ENCODE results near the gene TBC1D24.

TBC1D24 gene

DNA sequence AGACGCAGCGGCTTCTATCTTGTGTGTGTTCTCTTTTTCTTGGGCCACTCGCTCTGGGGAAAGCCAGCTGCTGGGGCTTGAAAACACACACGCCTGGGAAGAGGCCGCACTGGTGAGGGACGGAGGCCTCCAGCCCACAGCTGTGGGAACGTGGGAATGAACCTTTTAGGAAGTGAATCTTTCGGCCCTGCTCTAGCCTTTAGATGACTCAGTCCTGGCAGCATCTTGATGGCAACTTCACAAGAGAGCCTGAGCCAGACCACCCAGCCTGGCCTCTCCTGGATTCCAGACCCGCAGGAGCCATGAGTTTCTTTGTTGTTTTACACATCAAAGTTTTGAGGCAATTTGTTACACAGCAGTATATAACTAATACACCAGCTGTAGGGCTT lies 60.7 kb downstream of the TBC1D24 start:
- ATAC-seq: no peak
- TF ChIP-seq OSR1 (CRISPR knock-in tag; IDR thresholded peaks at IDR 0.05) (no peak), ZFP3 (CRISPR knock-in tag; IDR thresholded peaks at IDR 0.05) (no peak), ISL1 (CRISPR knock-in tag; IDR thresholded peaks at IDR 0.05) (no peak), GLIS3 (CRISPR knock-in tag; IDR thresholded peaks at IDR 0.05) (no peak), RARB (CRISPR knock-in tag; IDR thresholded peaks at IDR 0.05) (no peak), PPARA (CRISPR knock-in tag; IDR thresholded peaks at IDR 0.05; ENCODE audit: borderline replicate concordance) (no peak), ESRRG (CRISPR knock-in tag; IDR thresholded peaks at IDR 0.05) (no peak), TCF4 (CRISPR knock-in tag; IDR thresholded peaks at IDR 0.05; ENCODE audit: borderline replicate concordance) (no peak), SNAI2 (CRISPR knock-in tag; IDR thresholded peaks at IDR 0.05) (no peak), BACH2 (CRISPR knock-in tag; IDR thresholded peaks at IDR 0.05; ENCODE audit: borderline replicate concordance) (no peak), ARNTL (CRISPR knock-in tag; IDR thresholded peaks at IDR 0.05; ENCODE audit: borderline replicate concordance, low read depth) (no peak), ZNF565 (CRISPR knock-in tag; conservative IDR thresholded peaks at IDR 0.05; ENCODE audit: low read depth) (no peak), ZFP30 (CRISPR knock-in tag; IDR thresholded peaks at IDR 0.05) (no peak), ZNF70 (CRISPR knock-in tag; IDR thresholded peaks at IDR 0.05) (no peak), ZNF8 (CRISPR knock-in tag; IDR thresholded peaks at IDR 0.05) (no peak), CSRNP3 (CRISPR knock-in tag; IDR thresholded peaks at IDR 0.05) (no peak)
- TF ChIP-seq, protein P1, sequence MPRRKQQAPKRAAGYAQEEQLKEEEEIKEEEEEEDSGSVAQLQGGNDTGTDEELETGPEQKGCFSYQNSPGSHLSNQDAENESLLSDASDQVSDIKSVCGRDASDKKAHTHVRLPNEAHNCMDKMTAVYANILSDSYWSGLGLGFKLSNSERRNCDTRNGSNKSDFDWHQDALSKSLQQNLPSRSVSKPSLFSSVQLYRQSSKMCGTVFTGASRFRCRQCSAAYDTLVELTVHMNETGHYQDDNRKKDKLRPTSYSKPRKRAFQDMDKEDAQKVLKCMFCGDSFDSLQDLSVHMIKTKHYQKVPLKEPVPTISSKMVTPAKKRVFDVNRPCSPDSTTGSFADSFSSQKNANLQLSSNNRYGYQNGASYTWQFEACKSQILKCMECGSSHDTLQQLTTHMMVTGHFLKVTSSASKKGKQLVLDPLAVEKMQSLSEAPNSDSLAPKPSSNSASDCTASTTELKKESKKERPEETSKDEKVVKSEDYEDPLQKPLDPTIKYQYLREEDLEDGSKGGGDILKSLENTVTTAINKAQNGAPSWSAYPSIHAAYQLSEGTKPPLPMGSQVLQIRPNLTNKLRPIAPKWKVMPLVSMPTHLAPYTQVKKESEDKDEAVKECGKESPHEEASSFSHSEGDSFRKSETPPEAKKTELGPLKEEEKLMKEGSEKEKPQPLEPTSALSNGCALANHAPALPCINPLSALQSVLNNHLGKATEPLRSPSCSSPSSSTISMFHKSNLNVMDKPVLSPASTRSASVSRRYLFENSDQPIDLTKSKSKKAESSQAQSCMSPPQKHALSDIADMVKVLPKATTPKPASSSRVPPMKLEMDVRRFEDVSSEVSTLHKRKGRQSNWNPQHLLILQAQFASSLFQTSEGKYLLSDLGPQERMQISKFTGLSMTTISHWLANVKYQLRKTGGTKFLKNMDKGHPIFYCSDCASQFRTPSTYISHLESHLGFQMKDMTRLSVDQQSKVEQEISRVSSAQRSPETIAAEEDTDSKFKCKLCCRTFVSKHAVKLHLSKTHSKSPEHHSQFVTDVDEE (CRISPR knock-in tag; IDR thresholded peaks at IDR 0.05): no peak
- TF ChIP-seq, protein P2, sequence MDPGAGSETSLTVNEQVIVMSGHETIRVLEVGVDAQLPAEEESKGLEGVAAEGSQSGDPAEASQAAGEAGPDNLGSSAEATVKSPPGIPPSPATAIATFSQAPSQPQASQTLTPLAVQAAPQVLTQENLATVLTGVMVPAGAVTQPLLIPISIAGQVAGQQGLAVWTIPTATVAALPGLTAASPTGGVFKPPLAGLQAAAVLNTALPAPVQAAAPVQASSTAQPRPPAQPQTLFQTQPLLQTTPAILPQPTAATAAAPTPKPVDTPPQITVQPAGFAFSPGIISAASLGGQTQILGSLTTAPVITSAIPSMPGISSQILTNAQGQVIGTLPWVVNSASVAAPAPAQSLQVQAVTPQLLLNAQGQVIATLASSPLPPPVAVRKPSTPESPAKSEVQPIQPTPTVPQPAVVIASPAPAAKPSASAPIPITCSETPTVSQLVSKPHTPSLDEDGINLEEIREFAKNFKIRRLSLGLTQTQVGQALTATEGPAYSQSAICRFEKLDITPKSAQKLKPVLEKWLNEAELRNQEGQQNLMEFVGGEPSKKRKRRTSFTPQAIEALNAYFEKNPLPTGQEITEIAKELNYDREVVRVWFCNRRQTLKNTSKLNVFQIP (CRISPR knock-in tag; IDR thresholded peaks at IDR 0.05; ENCODE audit: borderline replicate concordance, low read depth): no peak

- ATAC-seq: peak; percentile 90
- TF ChIP-seq ZNF70 (CRISPR knock-in tag; IDR thresholded peaks at IDR 0.05): no peak
- TF ChIP-seq CREB5 (CRISPR knock-in tag; IDR thresholded peaks at IDR 0.05; ENCODE audit: low read depth): no peak
- TF ChIP-seq ZFP3 (CRISPR knock-in tag; IDR thresholded peaks at IDR 0.05): no peak
- no peak for TF ChIP-seq ZFP30 (CRISPR knock-in tag; IDR thresholded peaks at IDR 0.05)
- TF ChIP-seq, protein P1 (CRISPR knock-in tag; IDR thresholded peaks at IDR 0.05): no peak
- TF ChIP-seq SNAI2 (CRISPR knock-in tag; IDR thresholded peaks at IDR 0.05): no peak
- TF ChIP-seq PATZ1 (CRISPR knock-in tag; IDR thresholded peaks at IDR 0.05; ENCODE audit: borderline replicate concordance): no peak
- no peak for TF ChIP-seq RARB (CRISPR knock-in tag; IDR thresholded peaks at IDR 0.05)
- TF ChIP-seq BACH2 (CRISPR knock-in tag; IDR thresholded peaks at IDR 0.05; ENCODE audit: borderline replicate concordance): no peak
- no peak for TF ChIP-seq CSRNP3 (CRISPR knock-in tag; IDR thresholded peaks at IDR 0.05)
- no peak for TF ChIP-seq PPARA (CRISPR knock-in tag; IDR thresholded peaks at IDR 0.05; ENCODE audit: borderline replicate concordance)
- TF ChIP-seq TCF4 (CRISPR knock-in tag; IDR thresholded peaks at IDR 0.05; ENCODE audit: borderline replicate concordance): no peak
- no peak for TF ChIP-seq CSDC2 (CRISPR knock-in tag; IDR thresholded peaks at IDR 0.05)
- no peak for TF ChIP-seq ARNTL (CRISPR knock-in tag; IDR thresholded peaks at IDR 0.05; ENCODE audit: borderline replicate concordance, low read depth)
- no peak for TF ChIP-seq OSR1 (CRISPR knock-in tag; IDR thresholded peaks at IDR 0.05)
- TF ChIP-seq GLIS3 (CRISPR knock-in tag; IDR thresholded peaks at IDR 0.05): no peak
- no peak for TF ChIP-seq ZNF565 (CRISPR knock-in tag; conservative IDR thresholded peaks at IDR 0.05; ENCODE audit: low read depth)
- no peak for TF ChIP-seq ISL1 (CRISPR knock-in tag; IDR thresholded peaks at IDR 0.05)
Measured at GRCh38 chr16:2537451-2538379, 62.8 kb downstream of the TBC1D24 start, which contains the start of gene PDPK1. Gene PDPK1, plus strand, starts transcription at chr16:2538021. Its CDS starts 92 bp downstream, at chr16:2538113.

Measured in SK-N-SH treated with all-trans-retinoic acid at 6 μM for 48 hours (cell line).